Transverse colon (tissue), 3 donors: ENCODE measurements around the gene NFS1.

Experiments used
- CTCF ChIP-seq, 5 experiments: fragments of 200-600 bp in 3 of 5; fragments of 450-650 bp in 2 of 5; sonication (generic) in 3 of 5; IDR thresholded peaks; 1 replicate in 2 of 5; 2 replicates in 3 of 5; pipeline ENCODE4 v1.5.1; 2016 to 2017; ENCODE audit warnings: antibody characterized with exemption in 5 of 5, inconsistent platforms in 3 of 5, mild to moderate bottlenecking in 2 of 5, moderate library complexity in 1 of 5
- EP300 ChIP-seq: sonication (generic); formaldehyde crosslinking; IDR thresholded peaks from one replicate; pipeline ENCODE4 v1.6.1; 2017; ENCODE audit warnings: antibody characterized with exemption, low read depth
- POLR2A ChIP-seq: fragments of 450-650 bp; IDR thresholded peaks from one replicate; pipeline ENCODE4 v1.6.1; 2016; ENCODE audit warnings: antibody characterized with exemption, mild to moderate bottlenecking, moderate library complexity

- no peak for TF ChIP-seq POLR2A
- TF ChIP-seq CTCF (IDR thresholded peaks at IDR 0.05), result no peak
- no peak for TF ChIP-seq EP300
Measured at GRCh38 chr20:35637276-35637675, 61.9 kb downstream of the NFS1 start.
